ENCODE results near the gene ZBTB25. TPM values are rescaled to one million over a fixed set of nuclear protein-coding genes. Genes with fewer than 3 reads are reported as not detected.
A peak's percentile ranks its signal among the peaks of the same experiment; 100 is the strongest.

The ZBTB25 gene
- total RNA-seq, 1 donor from 2014 or later = 14.9 TPM

DNA sequence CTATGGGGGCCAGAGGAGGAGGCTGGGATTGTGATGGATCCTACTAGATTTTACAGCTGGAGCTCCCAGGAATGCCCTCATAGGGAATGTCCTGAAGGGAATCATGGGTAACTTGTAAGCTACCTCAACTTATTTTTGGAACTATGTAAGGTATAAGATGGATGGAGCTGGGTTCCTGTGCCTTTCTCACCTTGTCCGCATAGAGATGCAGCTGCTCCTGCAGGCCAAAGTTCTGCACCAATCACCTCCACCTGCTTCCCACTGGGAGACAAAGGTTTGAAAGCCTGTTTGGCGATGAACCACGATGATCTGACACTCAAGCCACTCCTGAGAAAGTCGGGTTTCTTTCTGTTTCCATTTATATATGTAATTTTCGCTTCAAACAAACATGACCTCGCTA lies 39.0 kb downstream of the ZBTB25 start:
- no peak for DNase-seq
- H3K4me3 ChIP-seq = peak overlapping the region; percentile 82
- intact Hi-C loops (cut with DNase I) = no loop called here
- H3K4me1 ChIP-seq = peaks cover 15% of the 10 kb centered on the region
- H3K27ac ChIP-seq = peak overlapping the region; percentile 73
- no peaks in the 10 kb centered on the region for H3K9me3 ChIP-seq
- TF ChIP-seq, protein P1, sequence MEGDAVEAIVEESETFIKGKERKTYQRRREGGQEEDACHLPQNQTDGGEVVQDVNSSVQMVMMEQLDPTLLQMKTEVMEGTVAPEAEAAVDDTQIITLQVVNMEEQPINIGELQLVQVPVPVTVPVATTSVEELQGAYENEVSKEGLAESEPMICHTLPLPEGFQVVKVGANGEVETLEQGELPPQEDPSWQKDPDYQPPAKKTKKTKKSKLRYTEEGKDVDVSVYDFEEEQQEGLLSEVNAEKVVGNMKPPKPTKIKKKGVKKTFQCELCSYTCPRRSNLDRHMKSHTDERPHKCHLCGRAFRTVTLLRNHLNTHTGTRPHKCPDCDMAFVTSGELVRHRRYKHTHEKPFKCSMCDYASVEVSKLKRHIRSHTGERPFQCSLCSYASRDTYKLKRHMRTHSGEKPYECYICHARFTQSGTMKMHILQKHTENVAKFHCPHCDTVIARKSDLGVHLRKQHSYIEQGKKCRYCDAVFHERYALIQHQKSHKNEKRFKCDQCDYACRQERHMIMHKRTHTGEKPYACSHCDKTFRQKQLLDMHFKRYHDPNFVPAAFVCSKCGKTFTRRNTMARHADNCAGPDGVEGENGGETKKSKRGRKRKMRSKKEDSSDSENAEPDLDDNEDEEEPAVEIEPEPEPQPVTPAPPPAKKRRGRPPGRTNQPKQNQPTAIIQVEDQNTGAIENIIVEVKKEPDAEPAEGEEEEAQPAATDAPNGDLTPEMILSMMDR (IDR thresholded peaks at IDR 0.05) = no peak
- no peaks in the 10 kb centered on the region for H3K27me3 ChIP-seq (ENCODE audit: low read depth)
- no peak for ATAC-seq
- H3K36me3 ChIP-seq = no peaks in the 10 kb centered on the region

DNA sequence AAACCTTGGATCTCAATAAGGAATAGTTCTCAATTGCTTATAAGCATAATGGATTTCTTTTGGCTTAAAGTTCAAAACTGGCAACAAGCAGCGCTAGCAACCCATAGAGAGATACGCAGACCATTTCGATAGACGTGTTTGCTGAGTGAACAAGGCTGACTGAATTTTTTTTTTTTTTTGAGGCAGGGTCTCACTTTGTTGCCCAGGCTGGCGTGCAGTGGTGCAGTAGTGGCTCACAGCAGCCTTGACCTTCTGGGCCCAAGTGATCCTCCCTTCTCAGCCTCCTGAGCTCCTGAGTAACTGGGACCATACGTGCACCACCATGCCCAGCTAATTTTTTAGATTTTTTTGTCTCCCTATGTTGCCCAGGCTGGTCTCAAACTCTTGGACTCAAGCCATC lies 39.8 kb downstream of the ZBTB25 start:
- H3K9me3 ChIP-seq = no peaks in the 10 kb centered on the region
- intact Hi-C loops (cut with DNase I) = no loop called here
- peaks cover 15% of the 10 kb centered on the region for H3K4me1 ChIP-seq
- H3K36me3 ChIP-seq = no peaks in the 10 kb centered on the region
- TF ChIP-seq, protein P1 (IDR thresholded peaks at IDR 0.05) = no peak
- no peaks in the 10 kb centered on the region for H3K27me3 ChIP-seq (ENCODE audit: low read depth)
- ATAC-seq (no peak), DNase-seq (no peak)
- H3K4me3 ChIP-seq = no peak overlapping the region
- no peak overlapping the region for H3K27ac ChIP-seq

DNA sequence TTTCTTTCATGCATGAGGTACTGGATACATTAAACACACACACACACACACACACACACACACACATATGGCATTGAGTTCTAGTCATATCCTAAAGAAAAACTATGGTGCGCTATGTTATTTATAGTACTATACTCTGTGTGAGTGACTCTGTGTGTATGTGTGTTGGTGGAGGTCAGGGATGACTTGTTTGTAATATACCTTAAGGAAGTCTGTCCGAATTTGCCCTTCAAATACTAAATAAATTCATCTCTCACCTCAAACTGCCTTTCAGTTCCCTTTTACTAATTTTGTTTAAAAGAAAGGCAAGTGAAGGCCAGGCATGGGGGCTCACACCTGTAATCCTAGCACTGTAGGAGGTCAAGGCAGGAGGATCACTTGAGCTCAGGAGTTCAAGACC lies 40.4 kb downstream of the ZBTB25 start:
- intact Hi-C loops (cut with DNase I) = no loop called here
- no peaks in the 10 kb centered on the region for H3K9me3 ChIP-seq
- TF ChIP-seq, protein P1 (IDR thresholded peaks at IDR 0.05) = no peak
- no peak for ATAC-seq
- H3K27ac ChIP-seq = no peak overlapping the region
- DNase-seq = no peak
- H3K36me3 ChIP-seq = no peaks in the 10 kb centered on the region
- no peaks in the 10 kb centered on the region for H3K27me3 ChIP-seq (ENCODE audit: low read depth)
- H3K4me3 ChIP-seq = no peak overlapping the region
- H3K4me1 ChIP-seq = peaks cover 15% of the 10 kb centered on the region

DNA sequence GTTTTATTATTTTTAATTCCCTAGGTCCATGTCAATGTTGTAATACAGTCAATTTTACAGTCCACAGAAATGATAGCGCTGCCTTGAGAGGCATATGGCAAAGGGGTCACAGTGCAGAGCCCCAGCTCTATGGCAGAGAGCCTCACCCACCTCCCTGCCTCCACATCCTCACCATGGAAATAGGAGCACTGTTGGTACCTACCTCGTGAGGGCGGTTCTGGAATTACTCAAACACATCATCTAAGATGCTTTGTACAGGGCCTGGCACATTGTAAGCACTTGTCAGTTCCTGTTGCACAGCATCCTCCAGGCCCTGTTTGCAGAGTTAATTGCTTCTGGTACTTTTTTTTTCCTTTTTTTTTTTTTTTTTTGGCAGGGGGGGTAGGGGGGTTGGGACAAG lies 42.4 kb downstream of the ZBTB25 start:
- DNase-seq (no peak), ATAC-seq (no peak)
- Histone ChIP-seq H3K36me3 (peaks cover 4% of the 10 kb centered on the region), H3K27ac (no peak overlapping the region), H3K4me3 (no peak overlapping the region), H3K4me1 (peaks cover 15% of the 10 kb centered on the region), H3K9me3 (no peaks in the 10 kb centered on the region), H3K27me3 (ENCODE audit: low read depth) (no peaks in the 10 kb centered on the region)
- intact Hi-C loops (cut with DNase I) = no loop called here
- TF ChIP-seq, protein P1 (IDR thresholded peaks at IDR 0.05) = no peak

DNA sequence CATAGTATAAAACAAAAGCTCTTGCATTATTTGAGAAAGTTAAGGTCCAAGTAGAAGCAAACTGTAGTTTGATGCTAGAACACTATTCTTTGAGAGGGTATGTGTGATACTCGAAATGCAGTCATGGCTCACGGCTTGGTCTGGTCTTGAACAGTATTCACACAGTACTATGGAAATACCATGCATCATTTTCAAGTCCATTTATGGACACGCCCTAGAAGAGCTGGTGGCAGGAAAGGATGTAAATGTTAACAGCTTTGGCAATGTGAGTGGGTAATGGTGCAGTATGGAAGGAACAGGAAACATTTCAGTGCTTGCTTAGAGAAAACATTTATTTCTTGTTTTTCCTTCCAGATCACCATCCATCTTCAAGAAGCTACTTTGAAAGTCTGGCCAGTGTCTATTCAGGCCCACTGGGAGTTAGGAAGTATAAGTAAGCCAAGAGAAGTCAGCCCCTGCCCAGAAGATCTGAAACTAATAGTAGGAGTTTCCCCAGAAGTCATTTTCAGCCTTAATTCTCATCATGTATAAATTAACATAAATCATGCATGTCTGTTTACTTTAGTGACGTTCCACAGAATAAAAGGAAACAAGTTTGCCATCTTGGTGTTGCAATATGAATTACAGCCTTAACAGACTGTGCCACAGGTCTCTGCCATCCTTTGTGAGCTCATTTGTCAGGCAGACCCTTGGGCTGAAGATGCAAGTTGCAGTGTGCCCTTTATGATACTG lies 44.1 kb downstream of the ZBTB25 start:
- Histone ChIP-seq H3K27ac (no peak overlapping the region), H3K9me3 (no peaks in the 10 kb centered on the region), H3K36me3 (peaks cover 15% of the 10 kb centered on the region), H3K4me3 (no peak overlapping the region), H3K27me3 (ENCODE audit: low read depth) (no peaks in the 10 kb centered on the region), H3K4me1 (peaks cover 4% of the 10 kb centered on the region)
- ATAC-seq = no peak
- intact Hi-C loops (cut with DNase I) = no loop called here
- no peak for DNase-seq
- TF ChIP-seq, protein P1 (IDR thresholded peaks at IDR 0.05) = no peak
